Measurements from ENCODE around the gene PIN4.

- no peak for TF ChIP-seq USF2 (IDR thresholded peaks at IDR 0.05)
- no peak for TF ChIP-seq HOXA7 (CRISPR knock-in tag; IDR thresholded peaks at IDR 0.05)
- TF ChIP-seq MAX (IDR thresholded peaks at IDR 0.05): no peak
- no peak for TF ChIP-seq MYC (IDR thresholded peaks at IDR 0.05; ENCODE audit: borderline replicate concordance, low read length)
- TF ChIP-seq MAFK (IDR thresholded peaks at IDR 0.05; ENCODE audit: partially characterized antibody): no peak
- no peak for TF ChIP-seq EP300 (IDR thresholded peaks at IDR 0.05)
- no peak for TF ChIP-seq POLR2A (IDR thresholded peaks at IDR 0.05; ENCODE audit: low read length)
- TF ChIP-seq NFE2L2 (conservative IDR thresholded peaks at IDR 0.05; ENCODE audit: low read length): no peak
- no peak for TF ChIP-seq PBX3 (IDR thresholded peaks at IDR 0.05)
- TF ChIP-seq BCL3 (IDR thresholded peaks at IDR 0.05): no peak
- TF ChIP-seq CTCF (IDR thresholded peaks at IDR 0.05): no peak
- TF ChIP-seq JUNB (IDR thresholded peaks at IDR 0.05): no peak
- no peak for TF ChIP-seq RCOR1 (IDR thresholded peaks at IDR 0.05; ENCODE audit: low read depth, low read length)
Observed at GRCh38 chrX:72202792-72203401, 21.3 kb downstream of the PIN4 start.
